T-helper 2 cell treated with Interferon-gamma antibody and Interleukin-4, amounts not matched to agents 100 ng/mL and 5 ng/mL, for 36 hours (primary cell): Measurements from ENCODE around the gene FKBP5. TPM values are rescaled to one million over a fixed set of nuclear protein-coding genes. Genes with fewer than 3 reads are reported as not detected.

Experiments
- intact Hi-C: fragments of 100-400 bp; cut with micrococcal nuclease; formaldehyde crosslinking; loops from one replicate; pipeline ENCODE4 v1.15.1; 2023
- total RNA-seq: library from RNA; stranded (reverse); gene quantifications from 2 replicates; pipeline ENCODE4 v1.2.3, GENCODE V29; 2022

The FKBP5 gene
- total RNA-seq = 78.9 and 83.2 TPM in 2 replicates

- intact Hi-C loops = loop anchor here (1.0 to 2.0 kb wide), 2 partner anchors 40 to 104 kb away; no protein-coding TSS in a partner anchor
These were observed at the start of gene FKBP5 for GRCh38 chr6:35688605-35689322. FKBP5 (minus strand) TSS chr6:35688915; CDS start chr6:35642824, 46,091 bp downstream.

GRCh38 chr6:35737413-35738211 is 48.9 kb upstream of the FKBP5 start:
- intact Hi-C loops = loop anchor here (1.0 kb wide), 2 partner anchors 153 to 214 kb away; no protein-coding TSS in a partner anchor

DNA sequence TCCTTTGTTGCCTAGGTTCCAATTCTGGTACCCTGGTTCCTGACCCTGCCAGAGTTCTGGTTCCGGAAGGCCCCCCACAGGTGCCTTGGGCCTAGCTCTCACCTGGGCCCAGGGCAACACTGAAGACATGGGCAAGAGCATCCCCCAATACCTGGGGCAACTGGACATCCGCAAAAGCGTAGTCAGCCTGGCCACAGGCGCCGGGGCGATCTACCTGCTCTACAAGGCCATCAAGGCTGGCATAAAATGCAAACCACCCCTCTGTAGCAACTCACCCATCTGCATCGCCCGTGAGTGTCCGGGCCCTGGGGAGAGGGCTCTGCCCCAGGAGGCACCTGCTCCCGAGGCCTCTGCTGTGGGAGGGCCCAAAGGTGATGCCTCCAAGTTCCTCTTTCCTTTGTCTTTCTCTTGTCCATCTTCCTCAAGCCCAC is 48.3 kb upstream of the FKBP5 start, which contains the start of gene ARMC12:
Gene ARMC12 (plus strand): TSS at position 51 of the 431 bp plus-strand sequence. CDS start 77 bp downstream, at position 128.
- intact Hi-C loops = loop anchor here (1.0 kb wide), 2 partner anchors 153 to 214 kb away; no protein-coding TSS in a partner anchor

DNA sequence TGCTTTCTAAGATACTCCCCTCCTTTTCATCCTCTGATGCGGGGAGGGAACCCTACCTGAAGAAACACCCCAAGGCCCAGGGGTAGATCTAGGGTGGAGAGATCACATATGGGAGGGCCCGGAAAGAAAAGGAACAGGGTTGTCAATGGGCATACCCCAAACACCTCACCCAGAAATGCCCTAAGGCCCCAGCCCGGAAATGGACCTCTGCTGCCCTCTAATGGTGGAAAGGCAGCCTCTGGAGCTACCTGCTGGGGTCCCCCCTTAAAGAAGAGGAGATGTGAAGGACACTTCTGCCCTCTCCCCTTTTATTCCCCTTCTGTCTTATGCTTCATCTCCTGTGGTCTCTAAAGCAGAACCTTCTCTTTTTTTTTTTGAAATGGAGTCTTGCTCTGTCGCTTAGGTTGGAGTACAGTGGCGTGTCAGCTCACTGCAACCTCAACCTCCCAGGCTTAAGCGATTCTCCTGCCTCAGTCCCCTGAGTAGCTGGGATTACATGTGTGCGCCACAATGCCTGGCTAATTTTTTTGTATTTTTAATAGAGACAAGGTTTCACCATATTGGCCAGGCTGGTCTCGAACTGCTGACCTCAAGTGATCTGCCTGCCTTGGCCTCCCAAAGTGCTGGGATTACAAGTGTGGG is 47.7 kb upstream of the FKBP5 start:
- intact Hi-C loops = no loop called here

DNA sequence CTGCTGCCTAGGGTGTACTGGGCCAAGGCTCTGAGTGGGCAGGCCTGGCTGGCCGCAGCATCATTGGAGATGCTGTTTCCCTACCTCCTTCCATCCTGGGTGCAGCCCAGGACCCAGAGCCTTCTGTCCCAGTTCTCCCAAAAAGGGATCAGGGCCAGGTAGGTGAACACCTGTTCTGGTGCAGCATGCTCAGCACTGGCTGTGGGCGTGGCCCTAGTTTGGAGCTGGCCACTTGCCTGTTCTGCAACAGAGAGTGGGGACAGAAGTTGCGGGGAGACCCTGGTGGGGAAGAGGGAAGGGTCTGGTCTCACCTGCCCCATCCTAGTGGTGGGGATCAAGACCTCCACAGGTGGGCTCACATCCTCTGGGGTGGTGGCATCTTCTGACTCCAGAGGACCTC is 46.7 kb upstream of the FKBP5 start:
- intact Hi-C loops = no loop called here

GRCh38 chr6:35734319-35734718 is 45.6 kb upstream of the FKBP5 start:
- intact Hi-C loops = loop anchor here (5.0 kb wide), 1 partner anchor 132 kb away; no protein-coding TSS in a partner anchor

- intact Hi-C loops = loop anchor here (5.0 kb wide), 1 partner anchor 131 kb away; no protein-coding TSS in a partner anchor
These were observed 44.9 kb upstream of the FKBP5 start for GRCh38 chr6:35733633-35734032.

DNA sequence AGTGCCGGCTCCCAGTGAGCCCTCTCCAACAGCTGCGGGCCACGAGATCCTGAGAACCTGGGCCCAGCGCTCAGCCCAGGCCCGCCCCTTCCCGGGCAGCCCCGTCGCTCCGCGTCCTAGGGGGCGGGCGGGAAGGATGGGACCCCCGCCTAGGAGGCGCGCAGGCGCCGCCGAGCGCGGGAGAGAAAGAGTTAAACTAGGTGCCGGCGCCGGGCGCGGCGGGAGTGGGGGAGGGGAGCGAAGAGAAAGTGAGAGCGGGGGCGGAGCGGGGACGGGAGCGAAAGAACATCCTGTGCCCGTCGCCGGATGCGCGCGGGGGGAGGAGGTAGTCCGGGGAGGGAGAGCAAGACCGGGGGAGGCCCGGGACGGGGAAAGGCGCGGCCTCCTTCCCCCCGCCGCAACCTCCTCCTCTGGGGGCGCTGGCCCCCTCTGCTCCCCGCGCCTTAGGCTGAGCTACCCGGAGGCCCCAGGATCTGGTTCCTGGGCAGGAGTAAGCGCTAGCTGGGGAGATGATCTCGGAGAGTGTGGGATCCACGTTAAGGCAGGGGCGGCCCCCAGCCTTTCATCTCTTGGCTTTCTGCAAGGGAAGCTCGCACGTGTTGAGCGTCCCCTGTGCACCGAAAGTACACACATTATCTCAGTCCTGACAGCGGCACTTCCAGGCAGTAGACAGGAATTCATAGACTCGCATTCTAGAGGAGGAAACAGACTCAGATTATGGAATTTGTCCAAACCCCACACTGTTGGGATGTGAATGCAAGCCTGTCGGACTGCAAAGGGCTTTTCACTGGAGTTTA is 43.2 kb upstream of the FKBP5 start:
- intact Hi-C loops = loop anchor here (5.0 kb wide), 1 partner anchor 130 kb away; no protein-coding TSS in a partner anchor

DNA sequence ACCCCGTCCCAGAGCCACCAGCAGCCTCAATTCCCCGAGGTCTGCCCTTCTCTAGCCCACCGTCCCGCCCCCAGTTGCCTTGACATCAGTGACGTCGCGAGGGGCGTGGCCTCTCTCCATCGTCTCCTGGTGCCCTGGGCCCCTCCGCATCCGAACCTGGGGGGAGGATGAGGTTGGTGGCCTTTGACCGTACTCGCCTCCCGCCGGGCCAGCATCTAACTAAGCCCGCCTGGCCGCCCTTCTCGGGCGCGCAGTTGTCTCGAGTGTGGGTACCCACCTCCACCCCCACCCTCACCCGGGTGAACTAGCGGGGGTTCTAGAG is 42.7 kb upstream of the FKBP5 start:
- intact Hi-C loops = loop anchor here (5.0 kb wide), 1 partner anchor 129 kb away; no protein-coding TSS in a partner anchor

GRCh38 chr6:35730745-35731413 is 42.2 kb upstream of the FKBP5 start:
- intact Hi-C loops = loop anchor here (5.0 kb wide), 1 partner anchor 129 kb away; no protein-coding TSS in a partner anchor

- intact Hi-C loops = loop anchor here (2.0 to 5.0 kb wide), 3 partner anchors 62 to 427 kb away; no protein-coding TSS in a partner anchor
These were observed 41.0 kb upstream of the FKBP5 start for GRCh38 chr6:35729722-35730121.

- intact Hi-C loops = loop anchor here (1.0 to 5.0 kb wide), 3 partner anchors 41 to 426 kb away; partner anchors contain the start of gene FKBP5
These were observed 40.3 kb upstream of the FKBP5 start for GRCh38 chr6:35728683-35729678.

GRCh38 chr6:35727935-35728682 is 39.4 kb upstream of the FKBP5 start:
- intact Hi-C loops = loop anchor here (1.0 to 5.0 kb wide), 3 partner anchors 40 to 425 kb away; partner anchors contain the start of gene FKBP5

GRCh38 chr6:35727231-35727934 is 38.7 kb upstream of the FKBP5 start:
- intact Hi-C loops = loop anchor here (5.0 kb wide), 1 partner anchor 60 kb away; no protein-coding TSS in a partner anchor

GRCh38 chr6:35725721-35726438 is 37.2 kb upstream of the FKBP5 start:
- intact Hi-C loops = loop anchor here (5.0 kb wide), 1 partner anchor 59 kb away; no protein-coding TSS in a partner anchor

GRCh38 chr6:35725081-35725708 is 36.5 kb upstream of the FKBP5 start:
- intact Hi-C loops = loop anchor here (5.0 kb wide), 1 partner anchor 58 kb away; no protein-coding TSS in a partner anchor
